KBM-7 (cell line): ENCODE results near the gene SLC12A3.

Experiments used
- DNase-seq: peaks from one replicate; pipeline ENCODE4 v3.0.0-alpha.2; 2015
- in situ Hi-C: fragments of 300-500 bp; cut with MboI; formaldehyde crosslinking; loops from 2 replicates; pipeline ENCODE4 v1.14.3; 2020; ENCODE audit warnings: low sequenced_read_pairs, low pct_unique_long_range_greater_than_20kb, mixed read lengths

The SLC12A3 gene

DNA sequence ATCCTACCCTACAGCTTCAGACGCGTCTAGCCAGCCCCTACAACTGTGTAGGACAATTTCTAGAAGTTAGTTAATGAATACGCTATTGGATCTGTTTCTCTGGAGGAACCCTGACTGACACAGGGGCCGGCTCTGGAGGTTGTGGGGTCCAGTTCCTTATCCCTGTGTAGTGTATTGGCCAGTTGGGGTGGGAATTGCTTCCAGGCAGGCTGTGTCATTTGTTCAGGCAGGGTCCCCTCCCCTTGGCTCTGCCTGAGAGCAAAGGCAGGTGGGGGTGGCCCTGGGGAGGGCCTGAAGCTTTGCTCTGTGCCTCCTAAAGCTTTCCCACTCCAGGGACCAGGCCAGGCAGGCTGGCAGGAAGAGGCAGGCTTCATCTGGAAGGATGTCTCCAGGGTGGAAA is 85.0 kb downstream of the SLC12A3 start:
- in situ Hi-C loops, result no loop called here
- DNase-seq, result no peak

DNA sequence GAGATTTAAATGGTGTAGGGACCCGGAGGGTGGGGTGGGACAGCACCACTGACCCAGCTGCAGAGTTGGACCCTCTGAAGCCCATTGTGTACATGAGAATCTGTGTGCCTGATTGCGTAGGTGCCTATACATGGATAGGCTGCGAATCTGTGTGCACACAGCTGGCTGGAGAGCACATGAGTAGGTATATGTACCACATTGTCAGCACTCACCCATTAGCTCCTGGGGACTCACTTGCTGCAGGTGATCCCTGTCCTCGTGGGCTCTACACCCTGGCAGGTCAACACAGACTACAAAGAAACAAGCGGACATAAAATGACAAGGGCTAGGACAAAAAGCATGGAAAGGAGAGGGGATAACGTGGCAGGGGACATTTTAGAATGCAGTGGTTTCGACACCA is 85.4 kb downstream of the SLC12A3 start:
- DNase-seq, result no peak
- in situ Hi-C loops, result no loop called here

DNA sequence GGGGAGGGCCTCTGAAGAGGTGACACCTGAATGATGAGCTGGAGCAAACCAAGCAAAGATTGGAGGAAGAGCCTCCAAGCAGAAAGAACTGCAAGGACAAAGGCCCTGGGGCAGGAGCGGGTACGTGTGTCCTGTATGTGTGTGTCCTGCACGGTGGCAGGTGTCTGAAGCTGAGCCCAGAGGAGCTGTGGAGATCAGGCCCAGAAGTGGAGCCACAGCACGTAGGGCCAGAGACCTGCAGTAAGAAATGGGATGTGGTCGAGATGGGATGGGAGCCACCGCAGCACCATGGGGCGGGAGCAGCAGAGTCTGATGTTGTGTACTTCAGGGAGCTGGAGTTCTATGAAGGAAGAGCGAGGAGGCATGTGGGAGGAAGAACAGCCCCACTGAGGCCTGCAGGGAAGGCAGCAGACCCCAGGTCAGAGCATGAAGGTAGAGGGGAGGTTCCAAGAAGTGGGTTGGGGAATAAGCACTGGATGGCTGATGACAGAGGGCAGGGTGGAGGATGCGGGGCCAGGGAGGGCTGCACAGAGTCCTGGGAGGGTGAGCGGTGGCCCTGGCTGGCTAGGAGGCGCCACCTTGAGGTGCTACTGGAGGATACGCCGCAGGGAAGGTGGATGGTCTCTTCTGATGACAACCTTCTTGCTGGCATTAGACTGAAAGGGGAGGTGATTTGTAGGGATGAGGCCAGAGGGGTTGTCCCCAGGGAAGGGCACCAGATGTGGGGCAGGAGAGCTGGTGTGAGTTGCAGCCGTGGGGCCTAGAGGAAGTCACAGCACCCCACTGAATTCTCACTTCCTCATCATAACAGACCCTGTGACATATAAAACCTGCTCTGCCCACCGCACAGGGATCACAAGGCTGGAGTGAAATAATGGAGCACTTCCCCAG is 86.1 kb downstream of the SLC12A3 start:
- in situ Hi-C loops, result no loop called here
- DNase-seq, result peak; percentile 76

DNA sequence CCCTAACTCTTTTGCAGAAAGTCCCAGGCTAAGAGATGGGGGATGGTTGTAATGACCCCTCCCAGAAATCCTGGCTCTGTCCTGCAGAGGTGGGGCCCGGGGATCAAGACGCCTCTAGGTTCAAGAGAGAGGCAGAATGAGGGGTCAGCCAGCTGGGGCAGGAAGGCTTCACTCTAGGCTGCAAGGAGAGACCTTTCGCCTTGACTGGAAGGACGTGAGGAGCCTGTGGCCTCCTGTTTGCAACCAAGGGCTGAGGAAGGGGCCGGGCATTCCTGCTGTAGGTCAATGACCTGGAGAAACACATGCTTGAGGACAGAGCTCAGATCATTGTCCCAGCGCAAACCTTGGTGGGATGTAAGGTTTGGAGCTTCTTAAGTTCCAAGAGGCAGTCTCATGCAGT is 88.0 kb downstream of the SLC12A3 start:
- DNase-seq, result no peak
- in situ Hi-C loops, result no loop called here

DNA sequence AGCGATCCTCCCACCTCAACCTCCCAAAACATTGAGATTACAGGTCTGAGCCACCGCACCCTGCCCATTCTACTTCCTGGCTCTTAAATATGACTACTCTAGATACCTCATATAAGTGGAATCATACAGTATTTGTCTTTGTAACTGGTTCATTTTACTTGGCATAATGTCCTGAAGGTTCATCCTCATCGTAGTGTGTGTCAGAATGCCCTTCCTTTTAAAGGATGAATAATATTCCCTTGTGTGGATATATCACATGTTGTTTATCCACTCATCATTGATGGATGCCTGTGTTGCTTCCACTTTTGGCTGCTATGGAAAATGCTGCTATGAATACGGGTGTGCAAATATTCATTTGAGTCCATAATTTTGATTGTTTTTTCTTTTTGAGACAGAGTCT is 91.1 kb downstream of the SLC12A3 start:
- DNase-seq, result no peak
- in situ Hi-C loops, result no loop called here

DNA sequence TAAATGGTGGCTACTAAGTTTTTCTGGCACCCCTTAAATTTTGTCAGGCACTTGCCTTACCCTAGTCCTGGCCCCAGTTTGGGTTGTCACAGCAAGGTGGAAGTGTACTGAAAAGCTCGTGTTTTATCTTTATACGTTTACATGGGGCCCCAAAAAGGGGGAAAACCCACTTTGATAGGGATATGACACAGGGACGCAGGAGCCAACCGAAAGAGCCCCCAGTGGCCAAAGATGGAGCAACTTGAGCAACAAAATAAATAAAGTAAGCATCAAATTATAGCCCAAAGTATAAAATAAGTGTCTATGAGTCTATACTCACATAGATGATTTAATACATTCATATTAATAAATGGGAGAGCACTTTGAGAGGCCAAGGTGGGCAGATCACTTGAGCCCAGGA is 91.7 kb downstream of the SLC12A3 start:
- in situ Hi-C loops, result no loop called here

DNA sequence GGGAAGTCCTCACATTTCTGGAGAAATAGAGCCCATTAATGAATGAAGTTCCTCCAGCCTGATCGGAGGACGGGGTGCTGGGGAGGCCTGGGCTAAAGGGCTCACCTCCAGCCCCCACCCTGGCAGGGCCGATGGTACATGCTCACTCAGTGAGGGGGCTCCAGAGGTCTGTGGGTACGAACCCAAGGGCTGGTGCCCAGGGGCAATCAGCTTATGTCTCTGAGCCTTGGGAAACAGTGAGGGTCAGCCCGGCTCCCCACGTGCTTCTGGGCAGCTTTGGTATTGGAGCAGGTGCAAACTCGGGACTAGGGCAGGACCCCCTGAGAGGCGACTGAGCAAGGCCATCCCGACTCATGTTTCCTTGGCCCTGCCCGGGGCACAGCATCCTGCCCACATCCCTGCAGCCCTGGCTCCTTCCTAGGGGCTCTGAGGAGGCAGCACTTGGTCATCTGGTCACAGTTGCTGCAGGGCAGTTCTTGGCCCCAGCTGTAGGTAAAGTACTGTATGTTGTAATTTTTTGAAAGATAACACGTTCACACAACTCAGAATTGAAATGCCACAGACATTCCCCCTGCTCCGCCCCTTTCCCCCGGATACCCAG is 95.8 kb downstream of the SLC12A3 start:
- in situ Hi-C loops, result no loop called here
- DNase-seq, result no peak

More for the DNA sequence above, 91.7 kb downstream of the SLC12A3 start:
- DNase-seq, result no peak

DNA sequence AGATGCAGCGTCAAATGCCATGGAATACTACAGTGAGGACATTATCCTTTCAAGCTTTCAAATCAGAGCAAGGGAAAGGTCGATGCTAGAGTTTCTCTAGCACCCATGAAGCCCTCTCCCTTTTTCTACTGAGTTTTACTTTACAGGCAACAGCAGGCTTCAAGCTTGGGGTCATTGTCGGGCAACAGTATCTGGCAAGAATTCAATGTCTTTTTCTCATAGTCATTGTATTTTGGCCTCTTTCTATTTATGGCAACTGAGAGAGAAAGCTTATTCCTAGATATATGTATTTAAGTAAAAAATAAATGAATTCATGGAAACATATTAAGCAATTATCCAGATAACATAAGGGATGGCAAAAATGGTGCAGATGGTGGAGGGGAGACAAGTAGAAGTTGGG is 96.4 kb downstream of the SLC12A3 start:
- DNase-seq, result no peak
- in situ Hi-C loops, result no loop called here

DNA sequence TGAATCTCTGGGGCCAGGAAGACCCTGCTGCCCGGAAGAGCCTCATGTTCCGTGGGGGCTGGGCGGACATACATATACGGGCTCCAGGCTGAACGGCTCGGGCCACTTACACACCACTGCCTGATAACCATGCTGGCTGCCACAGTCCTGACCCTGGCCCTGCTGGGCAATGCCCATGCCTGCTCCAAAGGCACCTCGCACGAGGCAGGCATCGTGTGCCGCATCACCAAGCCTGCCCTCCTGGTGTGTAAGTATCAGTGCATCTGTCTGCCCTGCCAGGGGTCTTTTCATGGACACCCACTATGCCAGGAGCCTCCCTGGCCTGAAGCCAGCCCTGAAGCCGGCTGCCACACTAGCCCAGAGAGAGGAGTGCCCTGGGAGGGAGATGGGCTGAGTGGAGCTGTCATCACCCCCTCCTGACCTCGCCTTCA is 96.9 kb downstream of the SLC12A3 start, which contains the start of gene CETP:
Gene CETP (plus strand): TSS at position 100 of the 431 bp plus-strand sequence. CDS start 30 bp downstream, at position 130.
- in situ Hi-C loops, result no loop called here

DNA sequence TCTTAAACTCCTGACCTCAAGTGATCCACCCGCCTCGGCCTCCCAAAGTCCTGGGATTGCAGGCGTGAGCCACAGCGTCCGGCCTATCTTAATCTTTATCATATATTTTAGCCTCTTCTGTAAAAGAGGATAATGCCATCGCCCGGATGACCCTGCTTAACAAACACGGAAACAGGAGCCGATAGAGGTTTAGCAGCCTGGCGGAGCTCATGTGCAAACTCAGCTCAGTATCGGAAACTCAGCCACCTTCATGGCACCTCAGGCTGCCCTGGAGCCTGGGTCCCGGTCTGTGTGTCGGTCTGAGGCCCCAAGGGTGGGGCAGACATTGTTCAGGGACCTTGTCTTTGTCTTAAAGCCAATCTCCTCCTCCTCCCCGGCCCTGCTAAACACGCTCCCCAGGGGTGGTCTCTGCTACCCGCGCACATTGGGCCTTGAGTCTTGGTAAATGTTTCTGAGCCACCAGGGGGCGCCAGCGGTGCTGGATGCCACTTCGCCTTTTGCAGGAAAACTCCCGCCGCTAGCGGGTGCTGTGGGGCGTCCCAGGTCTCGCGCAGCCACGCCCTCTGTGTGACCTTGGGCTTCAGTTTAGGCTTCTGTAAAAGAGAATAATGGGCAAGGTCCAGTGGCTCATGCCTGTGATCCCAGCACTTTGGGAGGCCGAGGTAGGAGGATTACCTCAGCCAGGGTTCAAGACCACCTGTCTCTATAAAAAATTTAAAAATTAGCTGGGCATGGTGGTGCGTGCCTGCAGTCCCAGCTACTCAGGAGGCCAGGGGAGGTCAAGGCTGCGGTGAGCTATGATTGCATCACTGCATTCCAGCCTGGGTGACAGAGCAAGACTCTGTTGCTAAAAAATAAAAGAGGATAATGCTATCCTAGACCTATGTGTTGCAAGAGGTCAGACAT is 99.5 kb downstream of the SLC12A3 start:
- in situ Hi-C loops, result no loop called here
- peak; percentile 94 for DNase-seq

More for the DNA sequence above, 96.9 kb downstream of the SLC12A3 start, which contains the start of gene CETP:
- DNase-seq, result no peak
